Glomerular endothelial cell (primary cell): ENCODE measurements around the gene TRERF1. TPM values are rescaled to one million over a fixed set of nuclear protein-coding genes. Genes with fewer than 3 reads are reported as not detected.

Source experiments
- DNase-seq: peaks from one replicate; pipeline ENCODE4 v3.0.0-alpha.2; 2011; ENCODE audit warnings: low read depth, low spot score; ENCODE audit errors: extremely low read depth
- total RNA-seq: library from RNA; depleted of rRNA; stranded (reverse); fragments of >200 nt; gene quantifications from 2 replicates; pipeline ENCODE4 v1.2.3, GENCODE V29; 2015

Gene TRERF1
- total RNA-seq, 1 donor from 2014 or later: 2.5 TPM

GRCh38 chr6:42313941-42314570 lies 137.7 kb downstream of the TRERF1 start:
- DNase-seq: no peak

DNA sequence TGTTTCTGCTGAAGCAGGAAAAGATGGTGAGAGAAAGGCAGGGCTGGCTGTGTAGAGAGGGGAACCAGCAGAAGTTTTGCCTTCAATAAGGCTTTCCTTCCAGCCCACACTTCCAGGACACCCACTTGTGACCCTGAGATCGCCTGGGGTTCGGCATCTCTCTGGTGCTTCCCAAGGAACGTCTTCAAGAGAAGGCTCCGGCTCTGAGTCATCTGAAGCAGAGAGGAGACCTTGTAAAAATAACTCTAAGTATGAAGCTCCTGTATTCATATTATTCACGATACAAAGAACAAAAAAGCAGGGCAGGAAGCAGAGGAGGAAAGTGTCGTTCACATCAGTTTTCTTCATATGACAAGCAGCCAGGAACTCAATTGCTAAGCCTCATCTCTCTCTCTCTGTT lies 138.7 kb downstream of the TRERF1 start:
- DNase-seq: no peak

- no peak for DNase-seq
These were observed 144.6 kb downstream of the TRERF1 start for GRCh38 chr6:42307141-42307470.

- DNase-seq: no peak
These were observed 145.1 kb downstream of the TRERF1 start for GRCh38 chr6:42306439-42307140.

- no peak for DNase-seq
These were observed 147.5 kb downstream of the TRERF1 start for GRCh38 chr6:42304053-42304712.

- no peak for DNase-seq
These were observed 149.3 kb downstream of the TRERF1 start for GRCh38 chr6:42302411-42302810.

DNA sequence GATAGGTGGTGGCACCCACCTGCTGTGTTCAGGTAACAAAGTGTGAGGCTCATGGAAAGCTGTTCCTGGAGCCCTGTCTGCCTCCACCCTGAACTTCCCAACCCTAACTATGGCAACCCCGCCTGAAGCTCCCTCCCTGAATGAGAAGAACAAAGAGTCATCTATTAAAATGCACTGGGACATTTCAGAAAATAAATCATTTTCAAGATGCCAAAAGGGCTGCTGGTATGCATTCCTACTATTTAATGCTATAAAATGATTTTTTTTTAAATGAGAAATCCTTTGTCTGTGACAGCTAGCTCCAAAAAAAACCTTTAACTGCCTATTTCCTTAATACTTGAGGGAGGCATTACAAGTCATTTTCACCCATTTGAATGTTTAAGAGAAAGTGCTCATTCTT lies 149.7 kb downstream of the TRERF1 start:
- no peak for DNase-seq

- no peak for DNase-seq
These were observed 151.0 kb downstream of the TRERF1 start for GRCh38 chr6:42300701-42301100.

DNA sequence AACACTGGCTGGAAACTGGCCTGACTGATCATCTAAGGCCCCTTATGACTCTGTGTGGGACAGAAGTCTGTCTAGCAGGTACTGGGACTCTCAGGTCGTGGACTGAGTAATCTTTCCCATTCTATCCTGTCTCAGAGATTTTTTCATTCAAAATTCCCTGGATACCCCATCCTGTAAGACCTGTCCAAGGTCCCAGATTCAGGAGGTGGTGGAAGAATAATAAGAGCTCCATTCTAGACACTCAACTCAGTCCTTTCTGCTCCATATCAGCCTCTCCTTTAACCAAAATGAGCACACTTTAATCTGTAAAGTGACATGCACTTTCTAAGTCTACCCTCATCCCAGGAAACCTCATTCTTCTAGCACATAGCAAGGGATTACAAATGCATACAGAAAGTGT lies 151.5 kb downstream of the TRERF1 start:
- DNase-seq: no peak

DNA sequence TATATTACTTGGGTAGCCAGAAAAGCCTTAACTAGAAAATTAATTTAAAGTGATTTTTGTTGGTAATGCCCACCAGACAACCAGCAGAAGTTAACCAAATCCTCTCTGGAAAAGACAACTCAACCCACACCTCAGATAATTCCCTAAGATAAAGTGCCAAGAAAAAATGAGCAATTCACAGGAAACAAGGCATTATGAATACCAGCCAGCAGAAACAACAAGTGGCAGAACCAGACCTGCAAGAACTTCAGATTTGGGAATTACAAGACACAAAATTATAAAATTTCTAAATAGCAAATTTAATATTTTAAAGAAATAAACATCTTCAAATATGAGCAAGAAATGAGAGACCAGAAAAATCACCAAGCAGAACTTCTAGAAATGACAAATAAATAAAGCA lies 154.1 kb downstream of the TRERF1 start:
- DNase-seq: no peak

- no peak for DNase-seq
These were observed 155.1 kb downstream of the TRERF1 start for GRCh38 chr6:42296614-42297013.

DNA sequence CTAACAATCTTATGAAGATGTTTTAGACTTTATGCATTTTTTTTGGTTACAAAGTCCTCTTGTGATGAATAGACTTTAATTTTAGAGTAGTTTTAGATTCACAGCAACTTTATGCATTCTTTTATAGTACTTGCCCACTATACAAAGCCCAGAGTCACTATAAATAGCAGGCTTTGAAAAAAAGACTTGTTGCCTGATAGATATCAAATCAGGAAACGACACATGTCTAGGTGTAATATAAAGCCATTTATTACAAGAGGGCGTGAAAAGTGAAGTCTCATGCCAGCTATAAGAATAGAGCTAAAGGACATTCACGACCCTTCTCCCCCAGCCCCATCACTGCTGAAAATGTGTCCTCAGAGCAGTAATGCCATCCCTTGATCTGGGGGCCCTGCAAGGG lies 156.0 kb downstream of the TRERF1 start:
- no peak for DNase-seq

DNA sequence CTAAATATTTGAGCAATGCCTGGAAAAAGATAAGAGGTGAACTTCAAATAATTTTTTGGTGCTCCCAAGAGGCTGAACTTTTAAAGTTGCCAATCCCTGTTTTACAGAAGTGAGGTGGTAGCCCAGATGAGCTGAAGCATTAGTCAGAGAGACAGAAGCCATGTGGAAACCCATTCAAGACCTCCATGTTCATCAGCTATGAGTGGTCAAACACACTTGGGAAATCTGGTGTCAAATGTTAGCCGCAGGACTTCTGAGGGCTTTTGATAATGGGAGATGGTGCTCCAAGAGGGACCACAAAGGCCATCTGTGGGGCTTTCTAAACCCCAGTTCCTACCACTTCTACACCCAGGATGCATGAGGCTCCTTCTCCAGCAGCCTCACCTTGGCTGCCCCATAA lies 156.5 kb downstream of the TRERF1 start:
- DNase-seq: no peak

GRCh38 chr6:42294759-42295158 lies 157.0 kb downstream of the TRERF1 start:
- no peak for DNase-seq

DNA sequence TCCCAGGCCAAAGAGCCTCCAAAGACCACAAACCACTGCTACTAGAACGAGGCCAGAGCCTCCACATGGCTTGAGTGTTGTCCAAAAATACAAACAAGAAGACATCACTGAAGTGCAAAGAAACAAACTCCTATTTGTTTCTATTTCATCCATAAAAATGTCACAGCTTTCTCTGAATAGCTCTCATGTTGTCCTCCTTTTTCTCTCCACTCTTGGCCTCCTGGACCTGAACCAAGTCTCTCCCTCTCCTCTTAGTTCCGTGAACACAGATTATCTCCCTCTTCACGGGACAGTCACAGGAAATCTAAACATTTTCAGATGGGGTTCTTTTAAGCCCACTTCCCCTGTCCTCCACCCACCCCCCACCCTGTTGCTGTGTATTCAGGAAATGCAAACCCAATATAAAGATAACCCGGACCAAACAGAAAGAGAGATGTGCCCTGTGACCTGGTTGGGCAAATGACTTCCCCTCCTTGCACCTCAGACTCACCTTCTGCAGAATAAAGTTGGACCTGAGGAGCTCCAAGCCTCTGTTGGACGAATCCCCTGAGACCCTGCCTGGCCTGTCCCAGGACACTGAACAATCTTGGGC lies 158.2 kb downstream of the TRERF1 start:
- no peak for DNase-seq

GRCh38 chr6:42292004-42292740 lies 159.6 kb downstream of the TRERF1 start:
- DNase-seq: no peak

DNA sequence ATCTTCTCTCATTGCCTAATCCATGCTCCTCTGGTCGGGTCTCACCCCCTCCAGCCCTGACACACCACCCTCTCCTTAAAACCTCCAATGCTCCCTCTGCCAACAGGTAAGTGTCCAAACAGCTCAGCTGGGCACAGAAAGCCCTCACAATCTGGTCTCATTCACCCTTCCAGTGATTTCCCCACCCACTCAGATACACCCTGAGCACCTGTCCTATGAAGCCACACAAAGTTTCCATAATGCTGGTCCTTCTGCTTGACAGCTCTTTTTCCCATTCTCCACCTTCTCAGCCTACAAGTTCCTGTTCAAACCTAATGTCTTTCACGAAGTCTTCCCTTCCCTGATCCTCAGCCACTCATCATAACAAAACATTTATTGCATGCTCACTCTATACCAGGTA lies 164.0 kb downstream of the TRERF1 start:
- no peak for DNase-seq

DNA sequence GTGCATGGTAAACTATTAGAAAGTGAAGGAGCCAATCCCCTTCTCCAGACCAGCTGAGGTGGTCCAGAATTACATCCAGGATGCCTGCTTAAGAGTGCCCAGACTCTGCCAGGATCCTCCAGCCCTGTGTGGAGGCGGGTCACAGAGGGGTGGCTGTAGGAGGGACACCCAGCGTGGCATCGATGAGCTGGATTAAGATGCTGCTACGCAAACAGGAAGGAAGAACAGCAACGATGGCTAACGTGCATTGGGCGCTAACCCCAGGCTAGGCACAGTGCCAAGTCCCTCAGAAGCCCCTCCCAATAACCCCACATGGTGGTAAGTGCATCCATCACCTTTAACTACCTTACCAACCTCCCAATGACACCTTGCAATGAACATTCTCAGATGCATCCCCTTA lies 170.2 kb downstream of the TRERF1 start:
- no peak for DNase-seq

GRCh38 chr6:42280966-42281533 lies 170.7 kb downstream of the TRERF1 start:
- no peak for DNase-seq

DNA sequence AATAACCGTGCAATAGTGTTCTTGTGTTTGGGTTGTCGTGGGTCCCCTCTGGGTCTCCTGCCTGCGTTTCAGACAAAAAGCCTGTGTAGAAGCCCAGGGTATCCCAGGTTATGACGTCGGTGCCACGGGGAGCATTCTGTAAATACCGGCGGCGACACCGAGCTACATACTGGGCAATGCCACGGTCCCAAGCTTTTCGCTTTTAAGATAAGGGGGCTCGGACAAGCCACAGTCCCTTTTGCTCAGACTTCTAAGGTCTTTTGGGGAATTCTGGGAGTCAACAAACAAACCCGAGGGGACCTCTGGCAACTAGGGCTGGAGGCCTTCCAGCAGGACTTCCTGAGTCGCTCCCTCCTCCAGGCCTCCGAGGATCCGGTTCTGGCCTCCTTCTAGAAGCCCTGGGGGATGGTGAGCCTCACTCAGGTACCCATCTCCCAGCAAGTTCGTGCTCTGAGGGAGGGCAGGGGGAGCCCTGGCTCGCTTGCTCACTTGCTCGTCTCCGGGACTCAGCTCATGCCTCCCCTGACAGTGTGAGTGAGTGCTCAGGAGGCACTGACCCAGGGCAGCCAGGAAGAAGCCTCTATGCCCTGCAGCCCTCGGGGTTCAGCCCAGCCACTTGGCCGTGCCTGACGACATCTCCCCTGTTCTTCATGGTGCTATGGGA lies 171.6 kb downstream of the TRERF1 start:
- no peak for DNase-seq
